IPS-18a (cell line): ENCODE results near the gene MYH16.
"Not testable (repeated sequence)": the region's sequence is repeated elsewhere in the genome, so short reads cannot be mapped to it uniquely, and the experiment has no call there.

Source experiments
- H3K27ac ChIP-seq: one replicate; pipeline ENCODE4 v1.5.1; 2013; ENCODE audit warnings: low read length
- H3K27me3 ChIP-seq: one replicate; pipeline ENCODE4 v1.6.1; 2013; ENCODE audit warnings: mild to moderate bottlenecking, low read length; ENCODE audit not compliant: control insufficient read depth, insufficient read depth
- H3K36me3 ChIP-seq: one replicate; pipeline ENCODE4 v1.6.1; 2013; ENCODE audit warnings: low read depth, low read length; ENCODE audit not compliant: control insufficient read depth
- H3K4me1 ChIP-seq: one replicate; pipeline ENCODE4 v1.6.1; 2013; ENCODE audit warnings: low read depth, low read length; ENCODE audit not compliant: control insufficient read depth
- H3K4me3 ChIP-seq: one replicate; pipeline ENCODE4 v1.5.1; 2013; ENCODE audit warnings: low read length
- H3K9ac ChIP-seq: one replicate; pipeline ENCODE4 v1.6.1; 2013; ENCODE audit warnings: mild to moderate bottlenecking, low read length, moderate library complexity
- H3K9me3 ChIP-seq: one replicate; pipeline ENCODE4 v1.6.1; 2013; ENCODE audit warnings: low read depth, low read length; ENCODE audit not compliant: control insufficient read depth

The MYH16 gene

DNA sequence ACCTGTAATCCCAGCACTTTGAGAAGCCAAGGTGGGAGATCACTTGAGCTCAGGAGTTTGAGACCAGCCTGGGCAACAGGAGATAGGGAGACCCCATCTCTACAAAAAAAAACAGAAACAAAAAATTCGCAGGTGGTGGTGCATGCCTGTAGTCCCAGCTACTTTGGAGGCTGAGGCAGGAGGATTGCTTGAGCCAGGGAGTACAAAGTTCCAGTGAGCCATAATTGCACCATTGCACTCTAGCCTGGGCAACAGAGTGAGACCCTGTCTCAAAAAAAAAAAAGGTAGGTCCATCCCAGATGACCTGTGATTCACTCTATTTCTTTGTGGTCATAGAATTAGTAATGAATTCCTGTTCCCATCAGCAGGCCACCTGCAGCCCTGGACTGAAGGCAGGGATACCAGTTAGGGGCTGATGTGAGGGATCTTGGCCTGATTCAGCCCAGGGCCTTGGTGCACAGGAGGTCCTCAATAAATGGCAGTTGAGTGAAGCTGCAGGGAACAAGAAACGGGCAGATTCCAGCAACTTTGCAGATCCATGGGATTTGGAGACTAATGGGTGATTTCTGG is at the start of gene MYH16:
Gene MYH16, plus strand, starts transcription at position 364 of the 570 bp plus-strand sequence.
- no peak within 1 kb of the TSS for H3K9ac ChIP-seq
- H3K27me3 ChIP-seq: no peaks in the 10 kb centered on the region
- no peaks in the 10 kb centered on the region for H3K4me1 ChIP-seq

GRCh38 chr7:99224263-99224898 is 48.3 kb upstream of the MYH16 start:
- H3K4me1 ChIP-seq, H3K36me3 ChIP-seq, H3K27ac ChIP-seq, H3K4me3 ChIP-seq, H3K9me3 ChIP-seq, H3K9ac ChIP-seq, H3K27me3 ChIP-seq: not testable (repeated sequence)

More for the DNA sequence above, at the start of gene MYH16:
- no peaks in the 10 kb centered on the region for H3K36me3 ChIP-seq
- H3K9me3 ChIP-seq: no peaks in the 10 kb centered on the region
- no peak within 1 kb of the TSS for H3K4me3 ChIP-seq
- H3K27ac ChIP-seq: no peak within 1 kb of the TSS

DNA sequence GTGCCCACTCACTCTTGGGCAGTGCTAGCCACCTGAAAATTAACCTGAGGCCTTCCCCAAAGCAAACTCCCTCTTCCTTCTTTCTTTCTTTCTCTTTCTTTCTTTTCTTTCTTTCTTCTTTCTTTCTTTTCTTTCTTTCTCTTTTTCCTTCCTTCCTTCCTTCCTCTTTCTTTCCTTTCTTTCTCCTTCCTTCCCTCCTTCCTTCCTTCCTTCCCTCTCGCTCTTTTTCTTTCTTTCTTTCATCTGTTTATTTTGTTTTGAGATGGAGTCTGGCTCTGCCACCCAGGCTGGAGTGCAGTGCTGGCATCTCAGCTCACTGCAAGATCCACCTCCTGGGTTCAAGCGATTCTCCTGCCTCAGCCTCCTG is 47.8 kb upstream of the MYH16 start:
- no peak overlapping the region for H3K4me3 ChIP-seq
- H3K27ac ChIP-seq: no peak overlapping the region
- H3K9ac ChIP-seq: no peak overlapping the region
- H3K4me1 ChIP-seq: no peaks in the 10 kb centered on the region
- H3K27me3 ChIP-seq: no peaks in the 10 kb centered on the region
- no peaks in the 10 kb centered on the region for H3K36me3 ChIP-seq
- H3K9me3 ChIP-seq: no peaks in the 10 kb centered on the region

GRCh38 chr7:99229234-99229633 is 43.4 kb upstream of the MYH16 start:
- H3K4me3 ChIP-seq: no peak overlapping the region
- no peak overlapping the region for H3K9ac ChIP-seq
- H3K4me1 ChIP-seq: no peaks in the 10 kb centered on the region
- no peaks in the 10 kb centered on the region for H3K9me3 ChIP-seq
- no peak overlapping the region for H3K27ac ChIP-seq
- H3K27me3 ChIP-seq: no peaks in the 10 kb centered on the region
- H3K36me3 ChIP-seq: no peaks in the 10 kb centered on the region

DNA sequence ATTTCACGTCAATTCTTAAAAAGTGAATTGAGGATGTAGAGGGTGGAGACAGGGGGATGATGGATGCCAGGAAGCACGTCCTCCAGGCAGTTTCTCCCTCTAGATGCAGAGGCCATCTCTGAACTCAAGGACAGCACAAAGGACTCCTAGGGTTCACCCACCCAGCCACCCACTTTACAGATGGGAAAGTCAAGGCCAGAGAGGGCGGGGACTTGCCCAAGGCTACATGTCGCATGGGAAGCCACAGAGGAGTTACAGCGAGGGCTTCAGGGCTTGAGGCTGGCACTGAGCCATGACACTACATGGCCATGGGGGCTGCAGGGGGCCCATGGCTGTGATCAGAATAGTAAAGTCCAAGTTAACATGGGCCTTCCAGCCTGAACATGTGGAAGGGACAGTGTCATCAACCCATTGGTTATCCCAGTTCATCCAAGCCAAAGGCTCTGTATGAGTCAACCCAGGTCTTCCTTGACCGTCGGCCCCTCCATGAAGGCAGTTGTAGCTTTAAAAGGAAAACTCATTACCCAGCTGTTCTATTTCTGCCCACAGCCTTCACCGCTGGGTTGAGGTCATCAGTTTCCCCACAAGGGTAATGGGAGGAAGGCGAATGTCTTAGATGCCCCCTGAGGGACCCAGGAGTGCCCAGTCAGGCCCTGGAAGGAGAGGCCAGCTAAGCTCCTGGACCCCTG is 40.4 kb upstream of the MYH16 start:
- Histone ChIP-seq H3K36me3 (no peaks in the 10 kb centered on the region), H3K27ac (no peak overlapping the region)

GRCh38 chr7:99232955-99233354 is 39.7 kb upstream of the MYH16 start:
- H3K4me3 ChIP-seq, H3K36me3 ChIP-seq, H3K9me3 ChIP-seq, H3K27me3 ChIP-seq, H3K9ac ChIP-seq, H3K27ac ChIP-seq, H3K4me1 ChIP-seq: not testable (repeated sequence)

More for the DNA sequence above, 40.4 kb upstream of the MYH16 start:
- Histone ChIP-seq H3K9ac (no peak overlapping the region), H3K9me3 (no peaks in the 10 kb centered on the region), H3K4me3 (no peak overlapping the region), H3K4me1 (no peaks in the 10 kb centered on the region), H3K27me3 (no peaks in the 10 kb centered on the region)

DNA sequence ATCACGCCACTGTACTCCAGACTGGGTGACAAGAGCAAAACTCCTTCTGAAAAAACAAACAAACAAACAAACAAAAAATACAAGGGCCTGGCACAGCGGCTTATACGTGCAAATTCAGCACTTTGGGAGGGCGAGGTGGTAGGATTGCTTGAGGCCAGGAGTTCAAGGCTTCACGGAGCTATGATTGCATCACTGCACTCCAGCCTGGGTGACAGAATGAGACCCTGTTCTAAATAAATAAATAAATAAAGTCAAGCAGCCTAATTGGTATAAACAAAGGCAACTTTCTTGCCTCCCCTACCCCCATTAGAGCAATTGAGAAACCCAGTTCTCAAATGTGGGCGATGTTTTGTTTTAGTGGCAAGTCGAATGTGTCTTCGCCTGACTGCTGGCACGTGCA is 38.5 kb upstream of the MYH16 start:
- no peak overlapping the region for H3K9ac ChIP-seq
- H3K4me3 ChIP-seq: no peak overlapping the region
- H3K27me3 ChIP-seq: no peaks in the 10 kb centered on the region
- no peak overlapping the region for H3K27ac ChIP-seq
- no peaks in the 10 kb centered on the region for H3K4me1 ChIP-seq
- no peaks in the 10 kb centered on the region for H3K36me3 ChIP-seq
- no peaks in the 10 kb centered on the region for H3K9me3 ChIP-seq

GRCh38 chr7:99235925-99236324 is 36.7 kb upstream of the MYH16 start:
- Histone ChIP-seq H3K9me3 (no peaks in the 10 kb centered on the region), H3K4me3 (no peak overlapping the region), H3K27me3 (no peaks in the 10 kb centered on the region), H3K27ac (no peak overlapping the region), H3K36me3 (no peaks in the 10 kb centered on the region), H3K9ac (no peak overlapping the region), H3K4me1 (no peaks in the 10 kb centered on the region)

DNA sequence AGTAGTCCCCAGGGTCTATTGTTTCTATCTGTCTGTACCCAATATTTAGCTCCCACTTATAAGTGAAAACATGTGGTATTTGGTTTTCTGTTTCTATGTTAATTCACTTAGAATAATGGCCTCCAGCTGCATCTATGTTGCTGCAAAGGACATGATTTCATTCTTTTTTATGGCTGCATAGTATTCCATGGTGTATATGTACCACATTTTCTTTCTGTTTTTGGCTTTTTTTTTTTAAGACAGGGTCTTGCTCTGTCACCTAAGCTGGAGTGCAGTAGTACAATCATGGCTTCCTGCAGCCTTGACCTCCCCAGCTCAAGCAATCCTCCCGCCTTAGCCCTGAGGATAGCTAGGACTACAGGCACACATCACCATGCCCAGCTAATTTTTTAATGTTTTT is 34.8 kb upstream of the MYH16 start:
- H3K27me3 ChIP-seq, H3K9ac ChIP-seq, H3K4me1 ChIP-seq, H3K9me3 ChIP-seq, H3K36me3 ChIP-seq, H3K4me3 ChIP-seq, H3K27ac ChIP-seq: not testable (repeated sequence)

DNA sequence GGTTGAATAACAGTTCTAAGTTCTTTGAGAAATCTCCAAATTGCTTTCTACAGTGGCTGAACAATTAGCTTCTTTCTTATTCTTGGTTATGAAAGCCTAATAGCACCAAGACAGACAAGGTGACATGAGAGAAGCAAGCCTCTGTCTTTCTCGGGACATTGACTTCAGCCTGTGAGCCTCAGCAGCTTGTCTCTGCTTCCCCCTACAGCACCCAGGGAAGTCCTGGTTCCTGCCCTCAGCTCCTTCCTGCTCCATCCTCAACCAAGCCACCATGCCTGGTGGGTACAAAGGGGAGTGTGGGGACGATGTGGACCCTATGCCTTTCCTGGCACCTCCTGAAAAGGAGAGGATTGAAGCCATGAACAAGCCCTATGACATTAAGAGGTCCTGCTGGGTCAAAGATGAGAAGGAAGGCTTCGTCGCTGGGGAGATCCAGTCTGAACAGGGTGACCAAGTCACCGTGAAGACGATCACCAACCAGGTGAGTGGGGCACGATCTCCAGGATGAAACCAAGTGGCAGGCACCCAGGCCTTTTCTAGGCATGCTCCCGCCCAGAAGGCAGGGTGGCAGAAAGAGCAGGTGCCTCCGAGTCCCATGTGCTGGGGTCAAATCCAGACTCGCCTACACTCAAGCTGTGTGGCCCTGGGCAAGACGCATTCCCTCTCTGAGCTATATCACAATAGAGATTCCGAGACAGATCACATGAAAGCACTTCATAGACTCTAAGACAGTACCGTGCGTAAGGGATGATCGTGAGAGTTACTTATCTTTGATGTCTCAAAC is 33.9 kb upstream of the MYH16 start:
- H3K9ac ChIP-seq: no peak overlapping the region
- H3K27ac ChIP-seq: no peak overlapping the region
- no peaks in the 10 kb centered on the region for H3K27me3 ChIP-seq
- no peaks in the 10 kb centered on the region for H3K9me3 ChIP-seq
- no peaks in the 10 kb centered on the region for H3K36me3 ChIP-seq
- no peak overlapping the region for H3K4me3 ChIP-seq
- H3K4me1 ChIP-seq: no peaks in the 10 kb centered on the region

DNA sequence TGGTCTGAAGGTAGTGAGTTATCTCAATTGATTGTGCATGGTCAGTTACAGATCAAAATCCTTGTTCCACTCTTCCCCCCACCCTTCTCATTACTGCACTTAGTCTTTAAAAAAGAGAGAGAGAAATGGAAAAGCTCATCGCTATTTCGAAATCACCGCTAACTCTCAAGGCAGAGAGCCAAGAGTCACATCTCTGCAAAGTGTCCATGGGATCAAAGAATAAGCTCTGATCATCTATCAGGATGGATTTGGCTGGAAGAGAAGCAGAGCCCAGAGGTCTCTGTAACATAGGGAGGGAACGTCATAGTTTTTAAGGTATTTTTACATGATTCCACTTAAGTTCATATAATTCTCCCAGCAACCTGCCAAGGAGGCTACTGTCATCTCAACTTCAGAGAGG is 30.0 kb upstream of the MYH16 start:
- Histone ChIP-seq H3K27ac (no peak overlapping the region), H3K4me1 (no peaks in the 10 kb centered on the region)

More for the DNA sequence above, 30.0 kb upstream of the MYH16 start:
- Histone ChIP-seq H3K9me3 (no peaks in the 10 kb centered on the region), H3K4me3 (no peak overlapping the region), H3K9ac (no peak overlapping the region), H3K27me3 (no peaks in the 10 kb centered on the region), H3K36me3 (no peaks in the 10 kb centered on the region)
